ENCODE results near the gene CNTROB.

The CNTROB gene

DNA sequence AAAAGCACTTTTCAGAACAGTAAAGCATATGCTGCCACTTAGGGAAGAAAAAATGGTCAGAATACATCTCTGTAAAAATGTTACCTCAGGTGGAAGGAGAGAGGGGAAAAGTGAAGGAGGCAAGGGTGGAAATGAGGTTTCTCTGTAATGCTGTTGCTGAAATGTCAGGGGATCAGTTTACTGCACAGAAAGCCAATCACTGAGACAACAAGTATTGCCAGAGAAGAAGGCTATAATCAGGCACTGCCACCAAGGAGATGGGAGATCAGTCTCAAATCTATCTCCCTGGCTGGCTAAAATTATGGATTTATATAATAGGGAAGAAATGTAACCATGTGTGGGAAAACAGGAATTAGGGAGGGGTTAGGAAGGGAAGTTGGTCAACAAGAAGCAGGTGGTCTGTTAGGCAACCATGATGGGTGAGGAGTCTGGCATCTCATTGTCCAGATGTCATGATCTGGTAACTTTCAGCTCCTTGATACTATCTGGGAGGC is 42.7 kb downstream of the CNTROB start:
- DNase-seq (ENCODE audit: insufficient read length) (no peak), FAIRE-seq (no peak)
- no peak for TF ChIP-seq POLR2AphosphoS5 (IDR thresholded peaks at IDR 0.05; ENCODE audit: low read depth, low read length)
- TF ChIP-seq TAF1 (IDR thresholded peaks at IDR 0.05; ENCODE audit: borderline replicate concordance, low read depth, low read length), result no peak
- no peak for TF ChIP-seq POLR2A (IDR thresholded peaks at IDR 0.05; ENCODE audit: low read depth, low read length)

- TF ChIP-seq TAF1 (IDR thresholded peaks at IDR 0.05; ENCODE audit: borderline replicate concordance, low read depth, low read length), result no peak
- no peak for TF ChIP-seq POLR2AphosphoS5 (IDR thresholded peaks at IDR 0.05; ENCODE audit: low read depth, low read length)
- TF ChIP-seq POLR2A (IDR thresholded peaks at IDR 0.05; ENCODE audit: low read depth, low read length), result no peak
- FAIRE-seq (no peak), DNase-seq (ENCODE audit: insufficient read length) (no peak)
Measured at GRCh38 chr17:7977039-7977438, 45.0 kb downstream of the CNTROB start.

DNA sequence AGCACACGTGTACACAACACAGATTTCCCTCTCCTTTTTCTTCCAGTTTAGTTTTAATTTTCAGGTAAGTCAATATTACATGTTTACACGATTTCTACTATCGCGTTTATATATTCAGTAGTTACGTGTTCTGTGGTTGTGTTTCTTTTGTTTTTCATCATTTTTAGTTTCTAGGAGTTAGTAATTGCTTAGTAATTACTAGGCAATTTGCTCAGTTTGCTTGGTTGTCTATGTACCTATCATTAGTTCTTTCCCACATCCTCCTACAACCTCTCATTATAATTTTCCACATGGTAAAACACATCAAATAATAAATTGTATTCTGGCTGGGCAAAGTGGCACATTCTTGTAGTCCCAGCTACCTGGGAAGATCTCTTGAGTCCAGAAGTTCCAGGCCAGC is 45.8 kb downstream of the CNTROB start:
- TF ChIP-seq POLR2AphosphoS5 (IDR thresholded peaks at IDR 0.05; ENCODE audit: low read depth, low read length) (no peak), TAF1 (IDR thresholded peaks at IDR 0.05; ENCODE audit: borderline replicate concordance, low read depth, low read length) (no peak), POLR2A (IDR thresholded peaks at IDR 0.05; ENCODE audit: low read depth, low read length) (no peak)
- no peak for FAIRE-seq
- no peak for DNase-seq (ENCODE audit: insufficient read length)

- TF ChIP-seq TAF1 (IDR thresholded peaks at IDR 0.05; ENCODE audit: borderline replicate concordance, low read depth, low read length) (no peak), POLR2A (IDR thresholded peaks at IDR 0.05; ENCODE audit: low read depth, low read length) (no peak), POLR2AphosphoS5 (IDR thresholded peaks at IDR 0.05; ENCODE audit: low read depth, low read length) (no peak)
- FAIRE-seq (no peak), DNase-seq (ENCODE audit: insufficient read length) (no peak)
Measured at GRCh38 chr17:7982173-7982572, 50.2 kb downstream of the CNTROB start.

GRCh38 chr17:7982666-7983065 is 50.7 kb downstream of the CNTROB start:
- TF ChIP-seq POLR2A (IDR thresholded peaks at IDR 0.05; ENCODE audit: low read depth, low read length), result no peak
- no peak for TF ChIP-seq TAF1 (IDR thresholded peaks at IDR 0.05; ENCODE audit: borderline replicate concordance, low read depth, low read length)
- no peak for TF ChIP-seq POLR2AphosphoS5 (IDR thresholded peaks at IDR 0.05; ENCODE audit: low read depth, low read length)
- FAIRE-seq (no peak), DNase-seq (ENCODE audit: insufficient read length) (no peak)

- DNase-seq (ENCODE audit: insufficient read length), result no peak
- FAIRE-seq, result no peak
- TF ChIP-seq TAF1 (IDR thresholded peaks at IDR 0.05; ENCODE audit: borderline replicate concordance, low read depth, low read length) (no peak), POLR2AphosphoS5 (IDR thresholded peaks at IDR 0.05; ENCODE audit: low read depth, low read length) (no peak), POLR2A (IDR thresholded peaks at IDR 0.05; ENCODE audit: low read depth, low read length) (no peak)
Measured at GRCh38 chr17:7984904-7985303, 52.9 kb downstream of the CNTROB start.

GRCh38 chr17:7987112-7987893 is 55.3 kb downstream of the CNTROB start:
- FAIRE-seq (no peak), DNase-seq (ENCODE audit: insufficient read length) (no peak)
- TF ChIP-seq POLR2AphosphoS5 (IDR thresholded peaks at IDR 0.05; ENCODE audit: low read depth, low read length) (no peak), TAF1 (IDR thresholded peaks at IDR 0.05; ENCODE audit: borderline replicate concordance, low read depth, low read length) (no peak), POLR2A (IDR thresholded peaks at IDR 0.05; ENCODE audit: low read depth, low read length) (no peak)

GRCh38 chr17:7988750-7989178 is 56.8 kb downstream of the CNTROB start:
- no peak for FAIRE-seq
- TF ChIP-seq TAF1 (IDR thresholded peaks at IDR 0.05; ENCODE audit: borderline replicate concordance, low read depth, low read length) (no peak), POLR2AphosphoS5 (IDR thresholded peaks at IDR 0.05; ENCODE audit: low read depth, low read length) (no peak), POLR2A (IDR thresholded peaks at IDR 0.05; ENCODE audit: low read depth, low read length) (no peak)
- no peak for DNase-seq (ENCODE audit: insufficient read length)

DNA sequence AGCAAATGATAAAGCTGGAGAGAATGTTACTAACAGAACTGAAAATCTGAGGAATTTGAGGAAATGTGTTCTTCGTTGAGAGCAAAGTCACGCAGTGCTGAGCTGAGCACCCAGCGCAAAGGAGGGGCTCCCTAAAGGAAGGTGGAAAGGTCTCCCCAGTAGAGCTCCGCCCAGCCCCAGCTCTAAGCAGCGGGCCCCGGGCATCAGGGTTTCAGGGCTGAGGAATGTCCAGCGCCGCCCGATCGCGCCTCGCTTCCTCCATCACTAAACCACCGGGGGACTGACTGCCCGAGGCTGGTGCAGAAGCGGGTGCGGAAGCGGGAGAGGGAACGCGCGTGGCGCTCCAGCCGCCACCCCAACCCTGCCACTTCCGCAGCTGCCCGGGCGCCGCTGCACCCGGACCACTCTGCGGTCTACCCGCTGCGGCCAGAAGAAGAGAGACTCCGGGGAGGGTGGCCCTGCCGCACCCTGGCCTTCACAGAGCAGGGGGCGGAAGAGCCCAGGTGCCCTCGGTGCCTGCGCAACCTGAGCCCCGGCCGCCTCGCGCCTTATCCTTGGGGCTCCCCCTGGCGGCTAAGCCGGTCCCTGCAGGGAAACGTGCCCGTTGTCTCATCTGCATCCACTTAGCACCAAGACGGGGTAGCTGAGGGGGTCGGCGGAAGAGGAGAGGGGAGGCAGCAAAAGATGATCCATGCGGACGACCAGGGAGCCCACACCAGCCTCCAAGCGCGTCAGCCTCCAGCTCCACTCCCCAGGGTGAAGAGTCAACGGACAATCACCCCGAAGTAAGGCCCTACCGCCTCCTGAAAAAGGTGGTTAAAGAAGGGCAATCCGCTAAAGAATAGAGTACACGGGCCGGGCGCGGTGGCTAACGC is 58.0 kb downstream of the CNTROB start:
- no peak for TF ChIP-seq TAF1 (IDR thresholded peaks at IDR 0.05; ENCODE audit: borderline replicate concordance, low read depth, low read length)
- TF ChIP-seq POLR2AphosphoS5 (IDR thresholded peaks at IDR 0.05; ENCODE audit: low read depth, low read length), result no peak
- no peak for TF ChIP-seq POLR2A (IDR thresholded peaks at IDR 0.05; ENCODE audit: low read depth, low read length)
- DNase-seq (ENCODE audit: insufficient read length), result peak; percentile 88
- peak; percentile 97 for FAIRE-seq

GRCh38 chr17:7992516-7992915 is 60.5 kb downstream of the CNTROB start:
- FAIRE-seq (no peak), DNase-seq (ENCODE audit: insufficient read length) (no peak)
- TF ChIP-seq POLR2A (IDR thresholded peaks at IDR 0.05; ENCODE audit: low read depth, low read length) (no peak), POLR2AphosphoS5 (IDR thresholded peaks at IDR 0.05; ENCODE audit: low read depth, low read length) (no peak), TAF1 (IDR thresholded peaks at IDR 0.05; ENCODE audit: borderline replicate concordance, low read depth, low read length) (no peak)

DNA sequence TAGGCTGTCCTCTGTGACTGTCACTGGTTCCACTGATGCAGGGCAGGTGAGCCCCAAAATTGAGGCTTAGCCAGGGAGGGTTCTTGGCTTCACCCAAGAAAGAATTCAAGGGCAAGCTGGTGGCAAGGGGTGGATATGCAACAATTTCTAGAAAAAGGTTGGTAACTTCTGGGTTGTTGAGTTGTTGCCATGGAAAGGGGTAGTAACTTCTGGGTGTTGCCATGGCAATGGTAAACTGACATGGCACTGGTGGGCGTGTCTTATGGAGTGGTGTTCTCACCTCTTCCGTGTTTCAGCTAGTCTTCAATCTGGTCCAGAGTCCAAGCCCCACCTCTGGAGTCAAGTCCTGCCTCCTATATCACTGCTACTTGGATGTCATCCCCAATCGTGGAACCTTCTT is 60.9 kb downstream of the CNTROB start:
- FAIRE-seq, result no peak
- TF ChIP-seq TAF1 (IDR thresholded peaks at IDR 0.05; ENCODE audit: borderline replicate concordance, low read depth, low read length) (no peak), POLR2A (IDR thresholded peaks at IDR 0.05; ENCODE audit: low read depth, low read length) (no peak), POLR2AphosphoS5 (IDR thresholded peaks at IDR 0.05; ENCODE audit: low read depth, low read length) (no peak)
- no peak for DNase-seq (ENCODE audit: insufficient read length)

Measured in GM12892 (cell line).